Nephron (organoid): ENCODE measurements around the gene MDC1.

Experiments
- H3K27ac Mint-ChIP-seq, 3 experiments: 2 replicates each; pipeline ENCODE4 v1.8.0; 2020; ENCODE audit warnings: mixed read lengths in 3 of 3, mild to moderate bottlenecking in 2 of 3, moderate library complexity in 1 of 3
- H3K27me3 Mint-ChIP-seq: 2 replicates; pipeline ENCODE4 v1.8.0; 2021; ENCODE audit warnings: low read depth, mild to moderate bottlenecking, moderate library complexity, mixed read lengths
- H3K36me3 Mint-ChIP-seq: 2 replicates; pipeline ENCODE4 v1.8.0; 2020; ENCODE audit warnings: low read depth, mixed read lengths
- H3K4me1 Mint-ChIP-seq: 2 replicates; pipeline ENCODE4 v1.8.0; 2020; ENCODE audit warnings: mixed read lengths
- H3K4me3 Mint-ChIP-seq, 3 experiments: 2 replicates each; pipeline ENCODE4 v1.8.0; 2020; ENCODE audit warnings: mild to moderate bottlenecking in 3 of 3, mixed read lengths in 3 of 3, moderate library complexity in 2 of 3
- H3K9me3 Mint-ChIP-seq: 2 replicates; pipeline ENCODE4 v1.8.0; 2020; ENCODE audit warnings: mixed read lengths
- CTCF ChIP-seq, 3 experiments: fragments of 200-600 bp; sonication (generic); IDR thresholded peaks; one replicate each; pipeline ENCODE4 v1.5.0; 2021; ENCODE audit warnings: antibody characterized with exemption in 3 of 3; ENCODE audit not compliant: unreplicated experiment in 3 of 3

MDC1 gene

GRCh38 chr6:30754631-30755030 is 37.5 kb upstream of the MDC1 start:
- no peak for TF ChIP-seq CTCF (IDR thresholded peaks at IDR 0.05; ENCODE audit: unreplicated experiment in 3 of 3)
- no peak overlapping the region for H3K27ac Mint-ChIP-seq
- no peaks in the 10 kb centered on the region for H3K9me3 Mint-ChIP-seq
- peaks cover 37% of the 10 kb centered on the region for H3K4me1 Mint-ChIP-seq
- no peaks in the 10 kb centered on the region for H3K27me3 Mint-ChIP-seq
- no peaks in the 10 kb centered on the region for H3K36me3 Mint-ChIP-seq
- no peak overlapping the region for H3K4me3 Mint-ChIP-seq

- peak overlapping the region; percentile 61 to 91 (median 78) for H3K27ac Mint-ChIP-seq
- peak overlapping the region in 1 of 3 experiments; percentile 3 for H3K4me3 Mint-ChIP-seq
- H3K36me3 Mint-ChIP-seq: no peaks in the 10 kb centered on the region
- no peaks in the 10 kb centered on the region for H3K27me3 Mint-ChIP-seq
- TF ChIP-seq CTCF (IDR thresholded peaks at IDR 0.05; ENCODE audit: unreplicated experiment in 3 of 3): no peak
- peaks cover 44% of the 10 kb centered on the region for H3K4me1 Mint-ChIP-seq
- no peaks in the 10 kb centered on the region for H3K9me3 Mint-ChIP-seq
Measured at GRCh38 chr6:30752157-30752927, 35.3 kb upstream of the MDC1 start.

- H3K4me1 Mint-ChIP-seq: peaks cover 47% of the 10 kb centered on the region
- H3K4me3 Mint-ChIP-seq: no peak overlapping the region
- no peaks in the 10 kb centered on the region for H3K9me3 Mint-ChIP-seq
- no peak for TF ChIP-seq CTCF (IDR thresholded peaks at IDR 0.05; ENCODE audit: unreplicated experiment in 3 of 3)
- H3K27ac Mint-ChIP-seq: peak overlapping the region; percentile 49 to 81 (median 70)
- no peaks in the 10 kb centered on the region for H3K27me3 Mint-ChIP-seq
- H3K36me3 Mint-ChIP-seq: no peaks in the 10 kb centered on the region
Measured at GRCh38 chr6:30750379-30750668, 33.2 kb upstream of the MDC1 start.

DNA sequence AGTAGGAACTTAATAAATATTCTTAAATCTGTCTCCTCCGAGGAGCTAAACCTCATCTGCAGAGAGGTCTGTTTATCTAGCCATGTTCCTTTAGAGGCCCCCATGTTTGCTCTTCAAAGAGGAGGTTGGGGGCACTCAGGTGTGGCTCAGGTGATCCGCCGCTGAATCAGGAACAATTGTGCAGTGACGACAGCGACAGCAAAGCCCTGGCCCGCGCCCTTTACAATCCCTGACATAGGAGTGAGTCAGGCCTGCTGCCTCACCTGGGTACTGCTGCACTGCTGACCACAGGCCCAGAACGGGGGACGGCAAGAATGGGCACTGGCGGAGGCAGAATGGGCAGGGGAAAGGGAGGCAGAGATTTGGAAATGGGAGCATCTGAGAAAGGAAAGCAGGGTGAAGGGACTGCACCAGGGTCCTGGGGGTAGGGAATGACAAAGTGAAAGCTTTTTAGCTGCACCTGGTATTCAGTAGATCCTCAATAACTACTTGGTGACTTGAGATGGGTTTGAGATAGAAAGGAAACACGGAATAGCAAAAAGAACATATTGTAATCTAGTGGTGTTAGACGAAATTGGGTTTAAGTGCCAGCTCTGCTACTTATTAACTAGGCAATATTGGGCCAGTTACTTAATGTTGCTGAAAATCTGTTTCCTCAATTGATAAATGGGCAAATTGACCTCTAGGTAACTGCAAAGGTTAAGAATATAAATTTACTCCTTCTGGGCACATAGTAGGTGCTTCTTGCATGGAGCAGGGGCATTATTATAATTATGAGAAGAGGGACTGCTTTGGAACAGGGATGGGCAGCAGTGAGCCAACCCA is 32.7 kb upstream of the MDC1 start:
- Mint-ChIP-seq H3K4me3 (no peak overlapping the region), H3K27ac (peak overlapping the region; percentile 49 to 81 (median 70)), H3K27me3 (no peaks in the 10 kb centered on the region), H3K36me3 (no peaks in the 10 kb centered on the region), H3K9me3 (no peaks in the 10 kb centered on the region), H3K4me1 (peaks cover 52% of the 10 kb centered on the region)
- no peak for TF ChIP-seq CTCF (IDR thresholded peaks at IDR 0.05; ENCODE audit: unreplicated experiment in 3 of 3)

DNA sequence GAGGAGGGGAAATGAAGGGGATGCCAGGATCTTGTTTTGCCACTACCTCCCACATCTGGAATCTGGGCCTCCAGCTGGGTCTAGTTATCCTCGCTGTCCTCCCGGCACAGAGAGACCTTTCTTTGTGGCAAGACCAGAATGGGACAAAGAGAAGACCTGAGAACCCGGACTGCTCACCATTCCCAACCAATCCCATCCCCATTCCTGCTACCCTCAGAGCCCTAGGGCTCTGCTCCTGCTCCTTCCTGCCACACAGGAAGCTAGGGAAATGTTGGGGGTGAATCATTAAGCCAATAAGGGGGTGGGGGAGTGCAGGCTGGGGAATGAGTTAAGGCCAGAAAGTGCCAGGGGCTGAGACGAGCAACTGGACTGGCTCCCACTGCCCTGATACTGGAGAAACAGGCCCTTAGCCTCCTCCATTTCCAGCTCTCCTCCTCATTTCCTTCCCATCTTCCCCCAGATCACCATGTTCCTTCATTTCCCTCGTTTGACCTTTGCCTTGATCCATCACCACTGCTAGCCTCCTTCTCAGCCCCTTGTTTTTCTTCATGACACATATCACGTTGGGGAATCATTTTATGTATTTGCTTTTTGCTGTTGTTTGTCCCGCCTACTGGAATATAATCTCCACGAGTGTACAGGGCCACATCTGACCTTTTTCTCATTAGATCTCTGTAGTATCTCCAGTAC is 31.9 kb upstream of the MDC1 start:
- Mint-ChIP-seq H3K4me3 (peak overlapping the region in 1 of 3 experiments; percentile 15), H3K27ac (peak overlapping the region; percentile 59 to 81 (median 70))

More for the DNA sequence above, 31.9 kb upstream of the MDC1 start:
- H3K27me3 Mint-ChIP-seq: no peaks in the 10 kb centered on the region
- H3K4me1 Mint-ChIP-seq: peaks cover 52% of the 10 kb centered on the region
- TF ChIP-seq CTCF (IDR thresholded peaks at IDR 0.05; ENCODE audit: unreplicated experiment in 3 of 3): no peak
- H3K36me3 Mint-ChIP-seq: no peaks in the 10 kb centered on the region
- H3K9me3 Mint-ChIP-seq: no peaks in the 10 kb centered on the region
